ENCODE data around the gene EDEM1.
"Not testable (repeated sequence)": the region's sequence is repeated elsewhere in the genome, so short reads cannot be mapped to it uniquely, and the experiment has no call there.

EDEM1 gene

GRCh38 chr3:5170975-5171374, 16.5 kb upstream of the EDEM1 start:
- in situ Hi-C loops (cut with MboI; ENCODE audit: low sequenced_read_pairs), result no loop called here

DNA sequence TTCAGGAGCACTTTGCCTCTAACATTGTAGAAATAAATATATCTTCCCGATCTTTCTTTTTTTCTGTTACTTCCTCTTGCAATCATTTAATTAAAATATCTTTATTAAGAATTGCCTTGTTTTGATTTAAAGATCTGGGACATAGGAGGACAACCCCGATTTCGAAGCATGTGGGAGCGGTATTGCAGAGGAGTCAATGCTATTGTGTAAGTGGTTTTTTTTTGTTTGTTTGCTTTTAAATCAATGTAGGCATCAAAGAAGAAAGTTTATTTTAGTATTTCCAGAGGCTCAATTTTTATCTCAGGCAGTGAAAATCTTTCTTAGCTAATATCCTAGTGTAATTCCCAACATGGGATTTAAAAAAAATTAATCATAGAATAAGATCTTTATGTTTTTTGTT, 15.5 kb upstream of the EDEM1 start:
- in situ Hi-C loops (cut with MboI; ENCODE audit: low sequenced_read_pairs), result no loop called here

DNA sequence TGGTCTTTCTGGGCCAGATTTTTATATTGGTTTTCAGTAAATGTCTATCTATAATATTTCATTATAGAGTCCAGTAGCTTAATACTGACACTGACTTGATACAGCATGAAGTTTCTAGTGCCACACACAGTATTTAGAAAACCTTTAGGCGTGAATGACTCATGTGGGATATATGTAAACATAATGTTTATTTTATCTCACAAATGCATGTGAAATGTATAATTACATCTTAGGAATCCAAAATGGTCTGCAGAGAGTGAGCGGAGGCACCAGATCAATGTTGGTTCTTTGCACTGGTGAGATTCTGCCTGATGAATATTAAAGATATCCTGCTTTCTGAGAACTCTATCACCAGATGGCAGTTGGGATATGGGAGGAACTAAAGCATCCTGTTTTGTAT, 8.5 kb upstream of the EDEM1 start:
- in situ Hi-C loops (cut with MboI; ENCODE audit: low sequenced_read_pairs), result not testable (repeated sequence)

- in situ Hi-C loops (cut with MboI; ENCODE audit: low sequenced_read_pairs), result no loop called here
Observed at GRCh38 chr3:5181469-5182141, 5.9 kb upstream of the EDEM1 start.

DNA sequence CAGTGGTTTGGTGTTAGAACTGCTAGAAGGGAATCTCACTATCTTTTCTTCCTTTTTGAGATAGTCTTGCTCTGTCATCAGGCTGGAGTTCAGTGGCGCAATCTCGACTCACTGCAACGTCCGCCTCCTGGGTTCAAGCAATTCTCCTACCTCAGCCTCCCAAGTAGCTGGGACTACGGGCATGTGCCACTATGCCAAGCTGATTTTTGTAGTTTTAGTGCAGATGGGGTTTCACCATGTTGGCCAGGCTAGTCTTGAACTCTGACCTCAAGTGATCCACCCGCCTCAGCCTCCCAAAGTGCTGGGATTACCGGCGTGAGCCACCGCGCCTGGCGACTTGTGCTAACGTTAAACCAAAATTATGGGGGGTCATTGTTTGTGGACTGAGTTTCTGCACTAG, 3.8 kb upstream of the EDEM1 start:
- in situ Hi-C loops (cut with MboI; ENCODE audit: low sequenced_read_pairs), result not testable (repeated sequence)

DNA sequence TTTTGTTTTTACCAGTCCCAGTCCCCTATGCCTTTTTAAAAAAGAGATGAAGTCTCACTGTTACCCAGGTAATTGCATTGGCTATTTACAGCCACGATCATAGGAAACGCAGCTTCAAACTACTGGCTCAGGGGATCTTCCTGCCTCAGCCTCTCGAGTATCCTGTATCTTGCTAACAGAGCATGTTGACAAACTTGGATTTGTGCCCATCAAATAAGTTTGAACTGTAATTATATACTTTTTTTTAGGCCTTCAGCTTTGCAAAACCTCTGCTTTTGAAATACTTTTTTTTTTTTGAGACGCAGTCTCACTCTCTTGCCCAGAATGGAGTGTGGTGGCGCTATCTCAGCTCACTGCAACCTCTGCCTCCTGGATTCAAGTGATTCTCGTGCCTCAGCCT, 3.0 kb upstream of the EDEM1 start:
- in situ Hi-C loops (cut with MboI; ENCODE audit: low sequenced_read_pairs), result no loop called here

DNA sequence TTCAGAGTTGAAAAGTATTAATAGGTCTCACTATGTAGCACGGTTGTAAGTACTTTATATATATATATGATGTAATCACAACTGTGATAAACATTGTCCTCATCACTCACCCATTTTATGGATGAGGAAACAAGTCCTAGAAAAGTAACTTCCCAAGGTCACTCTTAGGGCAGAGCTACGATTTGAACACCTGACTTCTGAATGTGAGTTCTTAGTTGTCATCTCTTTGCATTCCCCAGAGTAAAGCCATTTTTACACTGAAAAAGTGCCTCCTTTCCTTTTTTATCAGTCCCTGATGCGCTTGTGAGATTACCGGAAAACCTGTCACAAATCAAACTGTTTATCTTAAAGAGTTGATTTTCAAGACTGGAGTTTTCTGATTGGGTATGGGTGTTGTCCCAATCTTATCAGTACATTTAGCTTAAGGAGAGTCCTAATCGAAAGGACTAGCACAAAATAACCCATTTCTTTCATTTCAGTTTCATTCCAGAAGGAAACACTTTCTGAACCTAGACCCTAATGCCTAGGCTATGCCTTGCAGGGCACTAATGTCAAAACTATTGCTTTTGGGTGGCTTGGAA, 2.3 kb upstream of the EDEM1 start:
- in situ Hi-C loops (cut with MboI; ENCODE audit: low sequenced_read_pairs), result no loop called here

DNA sequence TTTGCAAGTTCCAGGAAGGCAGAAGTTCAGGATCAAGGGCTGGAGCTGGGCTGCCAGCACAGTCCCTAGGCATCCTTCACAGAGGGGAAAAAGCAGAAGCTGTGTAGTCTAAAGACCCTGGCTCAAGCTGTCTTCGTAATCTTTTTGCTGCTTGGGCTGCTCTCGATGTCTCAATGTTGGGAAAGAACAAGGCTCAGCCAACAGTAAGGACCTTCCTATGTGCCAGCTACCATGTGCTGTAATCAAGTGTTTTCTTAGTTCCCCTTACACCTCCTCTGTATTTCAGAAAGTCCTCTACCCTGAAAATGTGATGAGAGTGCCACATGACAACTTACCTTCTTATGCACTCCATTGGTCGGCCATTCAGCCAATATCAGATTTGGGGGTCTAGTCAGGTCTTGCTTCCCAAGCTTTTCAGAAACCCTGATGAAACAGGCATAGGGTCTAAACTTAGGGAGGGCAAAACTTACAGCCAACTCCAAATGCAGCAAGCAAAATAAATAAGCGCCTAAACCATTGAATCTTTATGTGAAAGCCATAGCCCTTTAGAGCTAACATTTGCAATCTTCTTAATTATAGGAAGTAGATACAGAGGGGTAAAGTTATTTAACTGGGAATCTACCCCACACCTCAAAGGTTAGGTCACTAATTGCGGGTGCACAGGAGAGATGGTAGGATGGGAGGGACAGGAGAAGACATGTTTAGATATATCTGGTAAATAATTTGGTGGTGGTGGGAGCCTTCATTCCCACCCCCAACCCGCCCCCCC, 1.2 kb upstream of the EDEM1 start:
- in situ Hi-C loops (cut with MboI; ENCODE audit: low sequenced_read_pairs), result no loop called here

- in situ Hi-C loops (cut with MboI; ENCODE audit: low sequenced_read_pairs), result no loop called here
Observed at GRCh38 chr3:5186858-5187155, 700 bp upstream of the EDEM1 start.

DNA sequence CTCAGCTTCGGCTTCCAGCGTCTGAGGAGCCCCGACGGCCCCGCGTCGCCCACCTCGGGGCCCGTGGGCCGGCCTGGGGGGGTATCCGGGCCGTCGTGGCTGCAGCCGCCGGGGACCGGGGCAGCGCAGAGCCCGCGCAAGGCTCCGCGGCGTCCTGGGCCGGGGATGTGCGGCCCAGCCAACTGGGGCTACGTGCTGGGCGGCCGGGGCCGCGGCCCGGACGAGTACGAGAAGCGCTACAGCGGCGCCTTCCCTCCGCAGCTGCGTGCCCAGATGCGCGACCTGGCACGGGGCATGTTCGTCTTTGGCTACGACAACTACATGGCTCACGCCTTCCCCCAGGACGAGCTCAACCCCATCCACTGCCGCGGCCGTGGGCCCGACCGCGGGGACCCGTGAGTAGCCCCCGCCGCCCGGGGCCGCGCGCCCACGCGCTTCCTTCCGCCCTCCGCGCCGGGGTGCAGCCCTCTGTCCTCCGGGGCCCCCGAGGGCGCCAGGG, 462 bp downstream of the EDEM1 start:
- in situ Hi-C loops (cut with MboI; ENCODE audit: low sequenced_read_pairs), result no loop called here

DNA sequence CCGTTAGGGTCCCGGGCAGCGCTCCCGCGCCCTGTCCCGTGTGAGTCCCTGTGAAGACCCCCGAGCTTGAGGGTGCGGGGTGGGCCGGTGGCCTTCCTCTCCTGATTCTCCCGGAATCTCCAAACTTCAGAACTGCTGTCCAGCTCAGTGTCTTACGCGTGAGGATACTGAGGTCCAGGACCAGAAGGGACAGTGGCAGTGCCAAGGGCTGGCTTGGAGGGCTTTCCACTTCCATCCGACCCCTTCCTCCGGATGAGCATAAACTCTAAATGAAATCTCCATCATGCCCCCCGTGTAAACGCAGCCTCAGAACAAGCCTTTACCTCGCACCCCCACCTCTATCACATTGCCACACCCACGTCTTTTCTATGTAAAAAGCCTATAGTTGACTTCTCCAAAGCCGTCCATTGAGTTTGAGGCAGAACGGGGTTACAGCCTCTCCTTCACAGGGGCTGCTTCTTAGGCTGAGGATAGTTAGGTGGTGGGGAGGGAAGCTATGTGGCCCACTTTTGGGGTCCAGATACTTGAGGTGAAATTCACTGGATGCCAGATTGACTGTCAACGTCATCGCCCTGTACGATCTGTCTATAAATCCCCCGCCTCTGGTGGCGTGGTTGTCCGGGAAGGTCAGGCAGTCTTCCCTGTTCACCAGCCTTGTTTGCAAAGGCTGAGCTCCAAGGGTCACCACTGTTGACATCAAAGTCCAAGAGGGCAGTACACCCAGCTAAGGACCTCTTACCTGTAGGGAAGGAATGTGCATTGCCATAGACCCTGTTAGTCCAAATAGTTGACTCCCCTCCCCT, 1.1 kb downstream of the EDEM1 start:
- in situ Hi-C loops (cut with MboI; ENCODE audit: low sequenced_read_pairs), result no loop called here

DNA sequence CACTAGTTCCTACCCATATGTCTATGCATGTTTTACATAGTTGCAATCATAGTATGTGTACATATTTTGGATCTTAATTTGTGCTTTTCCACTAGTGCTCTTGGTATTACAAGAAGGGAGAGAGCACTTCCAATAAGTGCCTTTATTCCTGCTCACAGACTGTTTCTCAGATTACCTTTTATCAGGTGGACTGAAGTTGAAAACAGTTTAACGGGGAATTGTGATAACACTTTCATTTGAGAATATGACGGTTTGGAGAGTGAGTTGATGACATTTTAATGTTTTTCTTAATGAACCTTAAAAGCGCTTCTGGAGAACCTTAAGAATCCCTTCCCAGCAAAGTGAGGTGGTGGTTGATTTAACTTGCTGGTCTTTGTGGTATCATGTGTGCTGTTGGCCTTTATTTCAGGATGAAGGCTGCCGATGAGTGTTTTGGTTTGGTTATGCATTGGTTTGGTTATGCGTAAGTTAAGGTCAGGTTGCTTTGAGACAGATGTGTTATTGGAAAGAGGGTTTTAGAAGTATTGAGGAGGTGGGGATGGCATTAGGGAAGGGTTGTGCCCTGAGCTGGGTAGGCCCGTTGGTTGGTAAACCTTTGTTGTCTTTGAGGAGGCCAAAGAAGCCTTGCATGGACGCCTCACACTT, 2.8 kb downstream of the EDEM1 start:
- in situ Hi-C loops (cut with MboI; ENCODE audit: low sequenced_read_pairs), result no loop called here

DNA sequence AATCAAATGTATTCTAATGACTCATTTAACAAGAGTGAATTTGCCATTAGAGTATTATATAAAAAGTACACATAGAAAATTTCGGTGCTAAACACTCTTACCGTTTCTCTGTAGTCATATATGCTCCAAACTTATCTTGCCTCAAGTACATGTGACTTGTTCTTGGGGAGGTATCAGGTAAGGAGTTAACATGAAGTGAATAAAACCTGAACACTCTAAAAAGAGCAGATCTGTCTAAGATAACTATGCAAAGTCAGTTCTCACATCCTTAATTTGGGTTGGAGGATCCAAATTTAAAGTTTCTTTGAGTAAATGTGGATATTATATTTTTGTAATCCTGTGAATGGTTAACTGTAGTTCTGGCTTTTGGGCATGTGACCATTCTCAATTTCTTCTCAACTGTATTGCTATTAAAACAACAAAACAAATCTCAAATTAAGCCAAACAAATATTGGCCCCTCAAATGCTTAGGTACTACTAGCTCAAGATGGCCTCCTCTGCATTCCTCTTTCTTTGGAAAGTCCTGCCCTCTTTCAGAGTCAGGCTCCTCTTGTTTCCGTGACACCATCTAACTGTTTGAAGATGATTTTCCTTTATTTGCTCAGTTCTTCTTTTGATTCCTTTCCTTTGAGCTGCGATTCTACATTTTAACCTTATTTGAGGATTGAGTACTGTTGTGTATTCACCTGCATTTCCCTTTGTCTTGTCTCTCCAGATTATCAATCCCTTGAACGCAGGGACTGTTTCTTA, 4.2 kb downstream of the EDEM1 start:
- in situ Hi-C loops (cut with MboI; ENCODE audit: low sequenced_read_pairs), result no loop called here

GRCh38 chr3:5192571-5193365, 5.3 kb downstream of the EDEM1 start:
- in situ Hi-C loops (cut with MboI; ENCODE audit: low sequenced_read_pairs), result no loop called here

DNA sequence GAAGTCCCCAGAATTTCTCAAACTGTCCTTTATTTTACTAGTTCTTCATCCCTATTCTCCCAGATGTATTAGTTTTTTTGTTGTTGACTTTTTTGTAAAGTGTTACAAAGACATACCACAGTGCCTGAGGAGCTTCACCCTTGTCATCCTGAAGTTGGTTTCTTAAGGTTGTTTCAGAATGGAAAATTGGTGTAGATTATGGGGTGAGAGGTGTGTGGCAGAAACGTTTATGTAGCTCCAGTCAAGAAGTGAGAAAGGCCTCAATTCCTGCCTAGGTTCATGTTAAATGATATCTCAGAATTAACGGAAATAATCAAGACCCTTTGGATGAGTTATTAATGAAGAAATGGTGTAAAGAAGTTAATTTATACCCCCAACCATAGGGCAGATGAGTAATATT, 6.8 kb downstream of the EDEM1 start:
- in situ Hi-C loops (cut with MboI; ENCODE audit: low sequenced_read_pairs), result no loop called here

DNA sequence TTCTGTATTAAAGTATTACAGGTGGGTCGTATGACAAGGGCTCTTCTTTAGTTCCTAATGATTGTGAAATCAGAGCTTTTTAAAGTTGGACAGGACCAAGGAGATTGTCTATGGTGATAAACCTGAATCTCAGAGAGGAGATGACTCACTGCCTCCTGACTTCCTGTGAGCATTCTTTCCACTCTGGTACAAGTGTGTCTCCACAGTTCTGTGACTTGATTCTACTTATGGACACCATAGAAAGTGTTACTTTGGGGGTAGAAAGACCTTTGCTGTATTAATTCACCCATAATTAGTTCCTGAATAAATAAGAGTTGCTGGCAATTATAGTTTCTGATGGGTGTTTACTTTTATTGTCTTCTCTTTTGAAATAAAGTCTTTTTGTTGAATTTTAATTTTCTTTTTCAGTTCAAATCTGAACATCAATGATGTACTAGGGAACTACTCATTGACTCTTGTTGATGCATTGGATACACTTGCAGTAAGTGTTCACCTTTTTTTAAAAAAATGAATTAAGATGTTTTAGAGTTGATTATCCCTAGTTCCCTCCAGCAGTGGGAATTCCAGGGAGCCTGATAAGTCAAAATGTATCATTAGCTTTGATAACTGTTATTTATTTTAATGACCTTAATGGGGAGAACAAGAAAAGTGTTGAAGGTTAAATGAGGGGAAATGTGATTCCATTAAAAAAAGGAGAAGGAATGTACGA, 7.4 kb downstream of the EDEM1 start:
- in situ Hi-C loops (cut with MboI; ENCODE audit: low sequenced_read_pairs), result no loop called here

GRCh38 chr3:5195605-5196004, 8.1 kb downstream of the EDEM1 start:
- in situ Hi-C loops (cut with MboI; ENCODE audit: low sequenced_read_pairs), result no loop called here

DNA sequence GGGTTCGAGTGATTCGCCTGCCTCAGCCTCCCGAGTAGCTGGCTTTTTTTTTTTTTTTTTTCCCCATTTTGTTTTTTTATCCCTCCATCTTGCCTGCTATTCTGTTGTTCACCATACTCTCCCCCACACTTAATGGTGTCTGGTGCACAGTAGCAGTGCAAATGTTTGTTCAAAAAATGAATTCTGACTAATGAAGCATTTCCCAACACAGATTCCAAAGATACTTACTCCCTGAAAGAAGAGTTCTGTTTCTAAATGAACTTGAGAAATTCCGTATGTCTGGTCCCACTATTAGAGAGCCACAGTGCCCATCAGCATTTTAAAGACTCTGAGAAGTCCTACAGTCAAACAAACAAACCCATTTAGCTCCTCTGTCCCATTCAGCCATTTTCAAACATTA, 9.5 kb downstream of the EDEM1 start:
- in situ Hi-C loops (cut with MboI; ENCODE audit: low sequenced_read_pairs), result no loop called here

All from HL-60/S4 treated with phorbol 12-myristate 13-acetate at 8.2 ng/mL for 4 days and 3 days (cell line).